GM18870 (cell line): ENCODE measurements around the gene TTR.

ENCODE experiments used
- ATAC-seq: cut with Tn5 transposase; IDR thresholded peaks from one replicate; pipeline ENCODE4 v1.9.1; 2021; ENCODE audit warnings: moderate library complexity; ENCODE audit not compliant: unreplicated experiment

The TTR gene

GRCh38 chr18:31578126-31578525, 13.6 kb upstream of the TTR start:
- no peak for ATAC-seq

GRCh38 chr18:31579375-31579774, 12.3 kb upstream of the TTR start:
- ATAC-seq: no peak

- no peak for ATAC-seq
Observed at GRCh38 chr18:31581498-31582197, 10.0 kb upstream of the TTR start.

GRCh38 chr18:31583185-31583854, 8.4 kb upstream of the TTR start:
- no peak for ATAC-seq

GRCh38 chr18:31585991-31586390, 5.7 kb upstream of the TTR start:
- ATAC-seq: no peak

GRCh38 chr18:31586616-31587015, 5.1 kb upstream of the TTR start:
- ATAC-seq: no peak

- no peak for ATAC-seq
Observed at GRCh38 chr18:31587529-31587928, 4.1 kb upstream of the TTR start.

GRCh38 chr18:31590570-31590969, 1.1 kb upstream of the TTR start:
- no peak for ATAC-seq

- ATAC-seq: no peak
Observed at GRCh38 chr18:31591113-31591512, 564 bp upstream of the TTR start.

GRCh38 chr18:31592506-31593157, 955 bp downstream of the TTR start:
- ATAC-seq: no peak

GRCh38 chr18:31595121-31595771, 3.6 kb downstream of the TTR start:
- ATAC-seq: no peak

- no peak for ATAC-seq
Observed at GRCh38 chr18:31596081-31596872, 4.6 kb downstream of the TTR start.

- no peak for ATAC-seq
Observed at GRCh38 chr18:31598021-31598805, 6.5 kb downstream of the TTR start.

GRCh38 chr18:31603315-31603714, 11.6 kb downstream of the TTR start:
- ATAC-seq: no peak

- ATAC-seq: no peak
Observed at GRCh38 chr18:31606265-31606664, 14.6 kb downstream of the TTR start.

GRCh38 chr18:31607384-31607783, 15.7 kb downstream of the TTR start:
- no peak for ATAC-seq

GRCh38 chr18:31609886-31610285, 18.2 kb downstream of the TTR start:
- ATAC-seq: peak; percentile 38

- ATAC-seq: peak; percentile 47
Observed at GRCh38 chr18:31610286-31611205, 18.9 kb downstream of the TTR start.

GRCh38 chr18:31611511-31611910, 19.8 kb downstream of the TTR start:
- no peak for ATAC-seq
